DOHH2 (cell line): ENCODE data around the gene GRHPR.

Experiments
- H3F3A ChIP-seq: fragments of 200-600 bp; sonication (generic), shearing (Covaris generic); 2 replicates; pipeline ENCODE4 v1.6.0; 2016; ENCODE audit warnings: antibody characterized with exemption, mild to moderate bottlenecking; ENCODE audit not compliant: control insufficient read depth, insufficient read depth
- H3K27ac ChIP-seq: fragments of 200-600 bp; sonication (generic); 2 replicates; pipeline ENCODE4 v1.5.1; 2014; ENCODE audit warnings: low read depth, mild to moderate bottlenecking, low read length, moderate library complexity
- H3K27me3 ChIP-seq: fragments of 200-600 bp; sonication (generic); 2 replicates; pipeline ENCODE4 v1.6.1; 2014; ENCODE audit warnings: mild to moderate bottlenecking, low read length, mixed read lengths; ENCODE audit not compliant: control insufficient read depth
- H3K36me3 ChIP-seq: fragments of 200-600 bp; sonication (generic); 2 replicates; pipeline ENCODE4 v1.6.1; 2014; ENCODE audit warnings: mild to moderate bottlenecking, low read length, moderate library complexity, mixed read lengths; ENCODE audit not compliant: control insufficient read depth
- H3K4me1 ChIP-seq: fragments of 200-600 bp; sonication (generic); 2 replicates; pipeline ENCODE4 v1.6.1; 2014; ENCODE audit warnings: mild to moderate bottlenecking, low read length, mixed read lengths; ENCODE audit not compliant: control insufficient read depth
- H3K4me2 ChIP-seq: fragments of 200-600 bp; sonication (generic); 2 replicates; pipeline ENCODE4 v1.6.0; 2014; ENCODE audit warnings: mild to moderate bottlenecking, low read length, moderate library complexity
- H3K4me3 ChIP-seq: fragments of 200-600 bp; sonication (generic); 2 replicates; pipeline ENCODE4 v1.5.1; 2014; ENCODE audit warnings: mild to moderate bottlenecking, low read length, mixed read lengths
- H3K79me2 ChIP-seq: fragments of 200-600 bp; sonication (generic); 2 replicates; pipeline ENCODE4 v1.6.1; 2014; ENCODE audit warnings: mild to moderate bottlenecking, low read length, mixed read lengths; ENCODE audit not compliant: control insufficient read depth
- H3K9me2 ChIP-seq: fragments of 200-600 bp; sonication (generic); replicated peaks from 2 replicates; pipeline ENCODE4 v1.6.1; 2014; ENCODE audit warnings: mild to moderate bottlenecking, low read length, mixed read lengths; ENCODE audit not compliant: control insufficient read depth
- H3K9me3 ChIP-seq: fragments of 200-600 bp; sonication (generic); 2 replicates; pipeline ENCODE4 v1.6.1; 2014; ENCODE audit warnings: antibody characterized with exemption, low read length, mixed read lengths; ENCODE audit not compliant: control insufficient read depth, insufficient read depth
- H4K20me1 ChIP-seq: fragments of 200-600 bp; sonication (generic); 2 replicates; pipeline ENCODE4 v1.6.0; 2014; ENCODE audit warnings: low read depth, mild to moderate bottlenecking, antibody characterized with exemption, low read length, moderate library complexity; ENCODE audit not compliant: control insufficient read depth, insufficient read depth
- CTCF ChIP-seq: fragments of 200-600 bp; sonication (generic); IDR thresholded peaks from one replicate; pipeline ENCODE4 v1.5.1; 2014; ENCODE audit warnings: antibody characterized with exemption, mild to moderate bottlenecking, low read depth, low read length; ENCODE audit not compliant: poor library complexity, severe bottlenecking
- EZH2phosphoT487 ChIP-seq: fragments of 200-600 bp; sonication (generic); IDR thresholded peaks from 2 replicates; pipeline ENCODE4 v1.6.1; 2017; ENCODE audit warnings: borderline replicate concordance, mild to moderate bottlenecking, antibody characterized with exemption, low read length, moderate library complexity, mixed read lengths

GRHPR gene

GRCh38 chr9:37428345-37428744 lies 5.8 kb downstream of the GRHPR start:
- Histone ChIP-seq H4K20me1 (peaks cover 5% of the 10 kb centered on the region; the same call in 1 of the 2 replicates), H3K79me2 (peaks cover 31% of the 10 kb centered on the region)

GRCh38 chr9:37429441-37430285 lies 7.2 kb downstream of the GRHPR start:
- no peak for TF ChIP-seq CTCF
- no peak for TF ChIP-seq EZH2phosphoT487
- no peak overlapping the region for H3K27ac ChIP-seq
- H3K9me2 ChIP-seq, result no peaks in the 10 kb centered on the region
- H3K9me3 ChIP-seq, result no peaks in the 10 kb centered on the region
- H3K27me3 ChIP-seq, result no peaks in the 10 kb centered on the region
- H3F3A ChIP-seq, result no peaks in the 10 kb centered on the region
- peaks cover 99% of the 10 kb centered on the region for H3K36me3 ChIP-seq
- H3K4me1 ChIP-seq, result peaks cover 9% of the 10 kb centered on the region
- no peak overlapping the region for H3K4me3 ChIP-seq
- peaks cover 5% of the 10 kb centered on the region; the same call in 1 of the 2 replicates for H4K20me1 ChIP-seq
- H3K79me2 ChIP-seq, result peaks cover 18% of the 10 kb centered on the region
- H3K4me2 ChIP-seq, result no peak overlapping the region

More at GRCh38 chr9:37428345-37428744, 5.8 kb downstream of the GRHPR start:
- Histone ChIP-seq H3K36me3 (peaks cover 99% of the 10 kb centered on the region), H3K9me3 (no peaks in the 10 kb centered on the region), H3K4me2 (no peak overlapping the region), H3K4me1 (peaks cover 22% of the 10 kb centered on the region), H3K4me3 (no peak overlapping the region), H3K27me3 (no peaks in the 10 kb centered on the region), H3F3A (no peaks in the 10 kb centered on the region), H3K9me2 (no peaks in the 10 kb centered on the region), H3K27ac (no peak overlapping the region)
- TF ChIP-seq EZH2phosphoT487 (no peak), CTCF (no peak)

- peaks cover 5% of the 10 kb centered on the region; the same call in 1 of the 2 replicates for H4K20me1 ChIP-seq
- peaks cover 5% of the 10 kb centered on the region for H3K79me2 ChIP-seq
- no peak overlapping the region for H3K4me2 ChIP-seq
- no peak overlapping the region for H3K4me3 ChIP-seq
- no peaks in the 10 kb centered on the region for H3K9me3 ChIP-seq
- TF ChIP-seq EZH2phosphoT487 (no peak), CTCF (no peak)
- H3K27ac ChIP-seq, result no peak overlapping the region
- H3K36me3 ChIP-seq, result peaks cover 99% of the 10 kb centered on the region
- no peaks in the 10 kb centered on the region for H3F3A ChIP-seq
- no peaks in the 10 kb centered on the region for H3K27me3 ChIP-seq
- H3K4me1 ChIP-seq, result peaks cover 5% of the 10 kb centered on the region; the same call in 1 of the 2 replicates
- H3K9me2 ChIP-seq, result no peaks in the 10 kb centered on the region
These were observed 8.5 kb downstream of the GRHPR start for GRCh38 chr9:37430841-37431597.
